HEK293 (cell line): ENCODE data around the gene NELL1.

ENCODE experiments used
- ZNF121 ChIP-seq: fragments of 450-650 bp; formaldehyde crosslinking; IDR thresholded peaks from 2 replicates; pipeline ENCODE4 v1.5.1; 2016; ENCODE audit warnings: missing biosample characterization, missing genetic modification characterization
- ZNF175 ChIP-seq: fragments of 450-650 bp; formaldehyde crosslinking; IDR thresholded peaks from 2 replicates; pipeline ENCODE4 v1.5.1; 2016; ENCODE audit warnings: missing biosample characterization, missing genetic modification characterization
- ZNF670 ChIP-seq: fragments of 450-650 bp; formaldehyde crosslinking; IDR thresholded peaks from 2 replicates; pipeline ENCODE4 v1.5.1; 2016; ENCODE audit warnings: missing biosample characterization, missing genetic modification characterization, low read depth
- ZSCAN5A ChIP-seq: fragments of 450-650 bp; formaldehyde crosslinking; IDR thresholded peaks from 2 replicates; pipeline ENCODE4 v1.5.1; 2016; ENCODE audit warnings: missing biosample characterization, missing genetic modification characterization
- TF ChIP-seq, protein P1 (sequence below): fragments of 450-650 bp; formaldehyde crosslinking; IDR thresholded peaks from 2 replicates; pipeline ENCODE4 v1.5.1; 2016; ENCODE audit warnings: missing biosample characterization, missing genetic modification characterization
- TF ChIP-seq, protein P2 (sequence below): fragments of 450-650 bp; formaldehyde crosslinking; IDR thresholded peaks from 2 replicates; pipeline ENCODE4 v1.5.1; 2016; ENCODE audit warnings: missing biosample characterization, missing genetic modification characterization

- TF ChIP-seq ZNF175 = no peak
- no peak for TF ChIP-seq ZSCAN5A (tag by site-specific recombination)
- TF ChIP-seq, protein P1, sequence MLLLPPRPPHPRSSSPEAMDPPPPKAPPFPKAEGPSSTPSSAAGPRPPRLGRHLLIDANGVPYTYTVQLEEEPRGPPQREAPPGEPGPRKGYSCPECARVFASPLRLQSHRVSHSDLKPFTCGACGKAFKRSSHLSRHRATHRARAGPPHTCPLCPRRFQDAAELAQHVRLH (tag by site-specific recombination) = no peak
- no peak for TF ChIP-seq ZNF121 (tag by site-specific recombination)
- TF ChIP-seq ZNF670 (tag by site-specific recombination) = no peak
- TF ChIP-seq, protein P2, sequence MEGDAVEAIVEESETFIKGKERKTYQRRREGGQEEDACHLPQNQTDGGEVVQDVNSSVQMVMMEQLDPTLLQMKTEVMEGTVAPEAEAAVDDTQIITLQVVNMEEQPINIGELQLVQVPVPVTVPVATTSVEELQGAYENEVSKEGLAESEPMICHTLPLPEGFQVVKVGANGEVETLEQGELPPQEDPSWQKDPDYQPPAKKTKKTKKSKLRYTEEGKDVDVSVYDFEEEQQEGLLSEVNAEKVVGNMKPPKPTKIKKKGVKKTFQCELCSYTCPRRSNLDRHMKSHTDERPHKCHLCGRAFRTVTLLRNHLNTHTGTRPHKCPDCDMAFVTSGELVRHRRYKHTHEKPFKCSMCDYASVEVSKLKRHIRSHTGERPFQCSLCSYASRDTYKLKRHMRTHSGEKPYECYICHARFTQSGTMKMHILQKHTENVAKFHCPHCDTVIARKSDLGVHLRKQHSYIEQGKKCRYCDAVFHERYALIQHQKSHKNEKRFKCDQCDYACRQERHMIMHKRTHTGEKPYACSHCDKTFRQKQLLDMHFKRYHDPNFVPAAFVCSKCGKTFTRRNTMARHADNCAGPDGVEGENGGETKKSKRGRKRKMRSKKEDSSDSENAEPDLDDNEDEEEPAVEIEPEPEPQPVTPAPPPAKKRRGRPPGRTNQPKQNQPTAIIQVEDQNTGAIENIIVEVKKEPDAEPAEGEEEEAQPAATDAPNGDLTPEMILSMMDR (tag by site-specific recombination) = no peak
Observed at GRCh38 chr11:21541187-21541751, 871.9 kb downstream of the NELL1 start.
